ENCODE data around the gene LMNA. TPM values are rescaled to one million over a fixed set of nuclear protein-coding genes. Genes with fewer than 3 reads are reported as not detected.

LMNA gene
- polyA plus RNA-seq, 3 donors, result 16.5 to 45.5 (median 24.7) TPM

DNA sequence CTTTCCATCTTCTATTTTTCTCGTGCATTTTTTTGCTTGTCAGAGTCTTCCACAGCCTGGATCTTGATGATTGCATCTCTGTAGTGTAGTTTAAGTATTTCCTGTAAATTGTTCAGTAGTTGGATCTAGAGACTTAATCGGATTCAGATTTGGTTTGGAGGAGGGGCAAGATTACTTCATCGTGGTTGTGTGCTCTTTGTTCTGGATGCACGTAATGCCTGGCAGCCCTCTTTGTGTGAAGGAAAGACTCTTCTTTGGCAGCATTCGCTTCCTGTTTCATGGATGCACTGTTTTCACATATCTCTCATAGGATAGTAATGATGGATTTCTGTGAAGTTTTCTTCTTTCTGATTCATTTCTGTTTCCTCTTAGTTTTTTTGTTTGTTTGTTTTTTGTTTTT lies 53.0 kb downstream of the LMNA start:
- H3K36me3 Mint-ChIP-seq, result peaks cover 66 to 96% of the 10 kb centered on the region in 2 donors
- DNase-seq, result no peak
- H4K20me1 ChIP-seq (ENCODE audit: insufficient read depth, low read length), result peaks cover 16% of the 10 kb centered on the region
- H3K27ac Mint-ChIP-seq, result peak overlapping the region in 3 of 7 donors; percentile 0 to 52 (median 43)
- no peak overlapping the region for H3K4me3 ChIP-seq (replicated peaks in 1 of 3; ENCODE audit: low read depth in 2 of 3, low read length in 3 of 3)
- no peak overlapping the region for H3K27ac ChIP-seq (ENCODE audit: low read depth in 1 of 2, low read length in 2 of 2)
- no peaks in the 10 kb centered on the region for H3K9me3 ChIP-seq (replicated peaks in 1 of 2; ENCODE audit: control insufficient read depth in 1 of 2, insufficient read depth in 1 of 2, low read length in 2 of 2)
- H3K9me3 Mint-ChIP-seq, result peaks cover 0 to 4% (median 0%) of the 10 kb centered on the region in 7 donors
- H2AFZ ChIP-seq (ENCODE audit: insufficient read depth, low read depth, low read length, poor library complexity, severe bottlenecking), result no peak overlapping the region
- no peak overlapping the region for H3K4me3 Mint-ChIP-seq
- H3K4me1 Mint-ChIP-seq, result peaks cover 8% of the 10 kb centered on the region
- H3K36me3 ChIP-seq (replicated peaks in 1 of 2; ENCODE audit: control insufficient read depth in 1 of 2, insufficient read depth in 2 of 2, low read length in 2 of 2), result peaks cover 75 to 92% of the 10 kb centered on the region in 2 donors
- 67% methylated on average over 3 of the region's 5 CpGs for WGBS (ENCODE audit: insufficient coverage)
- intact Hi-C loops (cut with micrococcal nuclease), result loop anchor here in 1 of 2 donors (10.0 kb wide), 1 partner anchor 73 kb away; no protein-coding TSS in a partner anchor
- no peaks in the 10 kb centered on the region for H3K79me2 ChIP-seq (ENCODE audit: insufficient read depth, low read length)
- no peak overlapping the region for H3K9ac ChIP-seq (ENCODE audit: insufficient read depth, low read length, poor library complexity, severe bottlenecking)
- no peak overlapping the region for H3K4me2 ChIP-seq (replicated peaks; ENCODE audit: extremely low read depth, low read length, poor library complexity, severe bottlenecking)
- no peaks in the 10 kb centered on the region for H3K4me1 ChIP-seq (ENCODE audit: control insufficient read depth in 1 of 2, insufficient read depth in 2 of 2, low read length in 2 of 2)
- H3K27me3 Mint-ChIP-seq (ENCODE audit: low read depth in 3 of 3), result no peaks in the 10 kb centered on the region
- no peaks in the 10 kb centered on the region for H3K27me3 ChIP-seq (ENCODE audit: control insufficient read depth in 2 of 2, insufficient read depth in 2 of 2, low read length in 2 of 2)
- TF ChIP-seq, protein P1, sequence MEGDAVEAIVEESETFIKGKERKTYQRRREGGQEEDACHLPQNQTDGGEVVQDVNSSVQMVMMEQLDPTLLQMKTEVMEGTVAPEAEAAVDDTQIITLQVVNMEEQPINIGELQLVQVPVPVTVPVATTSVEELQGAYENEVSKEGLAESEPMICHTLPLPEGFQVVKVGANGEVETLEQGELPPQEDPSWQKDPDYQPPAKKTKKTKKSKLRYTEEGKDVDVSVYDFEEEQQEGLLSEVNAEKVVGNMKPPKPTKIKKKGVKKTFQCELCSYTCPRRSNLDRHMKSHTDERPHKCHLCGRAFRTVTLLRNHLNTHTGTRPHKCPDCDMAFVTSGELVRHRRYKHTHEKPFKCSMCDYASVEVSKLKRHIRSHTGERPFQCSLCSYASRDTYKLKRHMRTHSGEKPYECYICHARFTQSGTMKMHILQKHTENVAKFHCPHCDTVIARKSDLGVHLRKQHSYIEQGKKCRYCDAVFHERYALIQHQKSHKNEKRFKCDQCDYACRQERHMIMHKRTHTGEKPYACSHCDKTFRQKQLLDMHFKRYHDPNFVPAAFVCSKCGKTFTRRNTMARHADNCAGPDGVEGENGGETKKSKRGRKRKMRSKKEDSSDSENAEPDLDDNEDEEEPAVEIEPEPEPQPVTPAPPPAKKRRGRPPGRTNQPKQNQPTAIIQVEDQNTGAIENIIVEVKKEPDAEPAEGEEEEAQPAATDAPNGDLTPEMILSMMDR (IDR thresholded peaks at IDR 0.05), result no peak

DNA sequence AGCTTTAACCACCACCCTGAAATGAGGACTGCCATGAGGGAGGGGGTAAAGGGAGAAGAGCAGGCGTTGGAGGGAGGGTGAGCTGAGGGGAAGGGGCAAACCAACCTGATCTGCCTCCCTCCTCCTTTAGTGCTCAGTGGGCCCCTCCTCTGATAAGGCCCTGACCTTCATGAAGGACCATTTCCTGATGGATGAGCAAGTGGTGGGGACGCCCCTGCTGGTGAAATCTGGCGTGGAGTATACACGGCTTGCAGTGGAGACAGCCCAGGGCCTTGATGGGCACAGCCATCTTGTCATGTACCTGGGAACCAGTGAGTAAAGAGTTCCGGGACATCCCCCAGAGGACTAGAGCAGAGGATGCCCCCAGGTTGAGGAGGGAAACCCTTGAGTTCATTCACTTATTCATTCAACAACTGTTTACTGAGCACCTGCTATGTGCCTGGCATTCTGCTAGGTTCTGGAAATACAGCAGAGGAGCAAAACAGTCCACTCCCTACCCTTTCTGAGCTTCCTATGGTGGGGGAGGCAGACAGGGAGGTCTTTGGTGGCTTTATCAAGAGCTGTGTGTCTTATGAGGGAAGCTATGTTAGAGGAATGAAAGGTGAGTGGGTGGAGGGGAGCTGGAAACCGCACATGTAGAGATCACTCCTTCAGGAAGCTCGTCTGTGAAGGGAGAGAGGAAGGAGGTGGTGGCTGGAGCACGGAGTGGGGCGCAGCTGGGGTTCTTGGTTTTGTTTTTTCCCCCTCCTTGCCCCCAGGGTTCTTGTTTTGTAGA lies 58.4 kb downstream of the LMNA start:
- H3K4me1 Mint-ChIP-seq, result no peaks in the 10 kb centered on the region

More for the DNA sequence above, 58.4 kb downstream of the LMNA start:
- TF ChIP-seq, protein P1 (IDR thresholded peaks at IDR 0.05), result no peak
- no peaks in the 10 kb centered on the region for H3K79me2 ChIP-seq (ENCODE audit: insufficient read depth, low read length)
- H3K4me2 ChIP-seq (replicated peaks; ENCODE audit: extremely low read depth, low read length, poor library complexity, severe bottlenecking), result no peak overlapping the region
- Mint-ChIP-seq H3K9me3 (peaks cover 0 to 2% (median 0%) of the 10 kb centered on the region in 7 donors), H3K27me3 (ENCODE audit: low read depth in 3 of 3) (peaks cover 0 to 2% (median 0%) of the 10 kb centered on the region in 3 donors), H3K4me3 (no peak overlapping the region), H3K36me3 (peaks cover 78 to 97% of the 10 kb centered on the region in 2 donors), H3K27ac (peak overlapping the region in 1 of 7 donors; percentile 46)
- intact Hi-C loops (cut with micrococcal nuclease), result no loop called here
- H3K27ac ChIP-seq (ENCODE audit: low read depth in 1 of 2, low read length in 2 of 2), result no peak overlapping the region
- H3K27me3 ChIP-seq (ENCODE audit: control insufficient read depth in 2 of 2, insufficient read depth in 2 of 2, low read length in 2 of 2), result no peaks in the 10 kb centered on the region
- peaks cover 81 to 92% of the 10 kb centered on the region in 2 donors for H3K36me3 ChIP-seq (replicated peaks in 1 of 2; ENCODE audit: control insufficient read depth in 1 of 2, insufficient read depth in 2 of 2, low read length in 2 of 2)
- no peak for DNase-seq
- peaks cover 47% of the 10 kb centered on the region for H4K20me1 ChIP-seq (ENCODE audit: insufficient read depth, low read length)
- H3K4me3 ChIP-seq (replicated peaks in 1 of 3; ENCODE audit: low read depth in 2 of 3, low read length in 3 of 3), result no peak overlapping the region
- H3K4me1 ChIP-seq (ENCODE audit: control insufficient read depth in 1 of 2, insufficient read depth in 2 of 2, low read length in 2 of 2), result no peaks in the 10 kb centered on the region
- H2AFZ ChIP-seq (ENCODE audit: insufficient read depth, low read depth, low read length, poor library complexity, severe bottlenecking), result no peak overlapping the region
- WGBS (ENCODE audit: insufficient coverage), result 100% methylated on average over 4 of the region's 9 CpGs
- H3K9me3 ChIP-seq (replicated peaks in 1 of 2; ENCODE audit: control insufficient read depth in 1 of 2, insufficient read depth in 1 of 2, low read length in 2 of 2), result no peaks in the 10 kb centered on the region
- no peak overlapping the region for H3K9ac ChIP-seq (ENCODE audit: insufficient read depth, low read length, poor library complexity, severe bottlenecking)

Measured in CD14-positive monocyte (primary cell).